ENCODE data around the gene UXS1.

DNA sequence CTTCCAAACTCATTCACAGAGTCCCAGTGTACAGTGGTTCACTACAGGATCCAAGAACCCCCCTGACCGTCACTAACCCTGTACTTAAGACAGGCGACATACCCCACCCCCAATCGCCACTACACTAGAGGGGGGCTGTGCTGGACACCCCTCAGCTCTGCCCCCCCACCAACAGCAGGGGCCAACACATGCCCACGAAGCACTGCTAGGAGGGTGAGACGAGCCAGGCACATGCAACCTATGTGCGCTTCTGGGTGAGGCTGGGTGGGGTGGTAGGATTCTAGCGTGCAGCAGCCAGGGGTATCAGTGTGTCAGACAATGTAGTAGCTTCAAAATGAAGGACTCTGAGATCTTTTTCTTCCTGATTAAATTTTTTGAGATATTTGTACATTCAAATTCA, 67.8 kb downstream of the UXS1 start:
- TF ChIP-seq, protein P1, sequence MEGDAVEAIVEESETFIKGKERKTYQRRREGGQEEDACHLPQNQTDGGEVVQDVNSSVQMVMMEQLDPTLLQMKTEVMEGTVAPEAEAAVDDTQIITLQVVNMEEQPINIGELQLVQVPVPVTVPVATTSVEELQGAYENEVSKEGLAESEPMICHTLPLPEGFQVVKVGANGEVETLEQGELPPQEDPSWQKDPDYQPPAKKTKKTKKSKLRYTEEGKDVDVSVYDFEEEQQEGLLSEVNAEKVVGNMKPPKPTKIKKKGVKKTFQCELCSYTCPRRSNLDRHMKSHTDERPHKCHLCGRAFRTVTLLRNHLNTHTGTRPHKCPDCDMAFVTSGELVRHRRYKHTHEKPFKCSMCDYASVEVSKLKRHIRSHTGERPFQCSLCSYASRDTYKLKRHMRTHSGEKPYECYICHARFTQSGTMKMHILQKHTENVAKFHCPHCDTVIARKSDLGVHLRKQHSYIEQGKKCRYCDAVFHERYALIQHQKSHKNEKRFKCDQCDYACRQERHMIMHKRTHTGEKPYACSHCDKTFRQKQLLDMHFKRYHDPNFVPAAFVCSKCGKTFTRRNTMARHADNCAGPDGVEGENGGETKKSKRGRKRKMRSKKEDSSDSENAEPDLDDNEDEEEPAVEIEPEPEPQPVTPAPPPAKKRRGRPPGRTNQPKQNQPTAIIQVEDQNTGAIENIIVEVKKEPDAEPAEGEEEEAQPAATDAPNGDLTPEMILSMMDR (IDR thresholded peaks at IDR 0.05), result no peak
- TF ChIP-seq POLR2A (IDR thresholded peaks at IDR 0.05), result no peak
- no peak for TF ChIP-seq POLR2AphosphoS5 (IDR thresholded peaks at IDR 0.05)
- TF ChIP-seq EP300 (IDR thresholded peaks at IDR 0.05; ENCODE audit: low read depth), result no peak

Data from transverse colon (tissue), 4 donors.